ENCODE results near the gene B3GALT4. TPM values are rescaled to one million over a fixed set of nuclear protein-coding genes. Genes with fewer than 3 reads are reported as not detected.

B3GALT4 gene
- total and polyA plus RNA-seq, 2 of the 13 experiments (the other 11 are each of a cell fraction or from before 2014, with no cell fraction given) = 0.04 to 0.27 TPM

GRCh38 chr6:33271468-33272274, 5.3 kb upstream of the B3GALT4 start, which contains the start of the genes RPS18 and VPS52 (continued):
- TF ChIP-seq, protein P1, sequence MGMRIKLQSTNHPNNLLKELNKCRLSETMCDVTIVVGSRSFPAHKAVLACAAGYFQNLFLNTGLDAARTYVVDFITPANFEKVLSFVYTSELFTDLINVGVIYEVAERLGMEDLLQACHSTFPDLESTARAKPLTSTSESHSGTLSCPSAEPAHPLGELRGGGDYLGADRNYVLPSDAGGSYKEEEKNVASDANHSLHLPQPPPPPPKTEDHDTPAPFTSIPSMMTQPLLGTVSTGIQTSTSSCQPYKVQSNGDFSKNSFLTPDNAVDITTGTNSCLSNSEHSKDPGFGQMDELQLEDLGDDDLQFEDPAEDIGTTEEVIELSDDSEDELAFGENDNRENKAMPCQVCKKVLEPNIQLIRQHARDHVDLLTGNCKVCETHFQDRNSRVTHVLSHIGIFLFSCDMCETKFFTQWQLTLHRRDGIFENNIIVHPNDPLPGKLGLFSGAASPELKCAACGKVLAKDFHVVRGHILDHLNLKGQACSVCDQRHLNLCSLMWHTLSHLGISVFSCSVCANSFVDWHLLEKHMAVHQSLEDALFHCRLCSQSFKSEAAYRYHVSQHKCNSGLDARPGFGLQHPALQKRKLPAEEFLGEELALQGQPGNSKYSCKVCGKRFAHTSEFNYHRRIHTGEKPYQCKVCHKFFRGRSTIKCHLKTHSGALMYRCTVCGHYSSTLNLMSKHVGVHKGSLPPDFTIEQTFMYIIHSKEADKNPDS (CRISPR knock-in tag; IDR thresholded peaks at IDR 0.05) = peak; percentile 93; the same call in 1 of the 2 replicates
- TF ChIP-seq ZFP37 (CRISPR knock-in tag; IDR thresholded peaks at IDR 0.05; ENCODE audit: borderline replicate concordance) (peak; percentile 83; the same call in 1 of the 2 replicates), ZNF563 (CRISPR knock-in tag; IDR thresholded peaks at IDR 0.05) (peak; percentile 89), NCOA5 (CRISPR knock-in tag; IDR thresholded peaks at IDR 0.05) (no peak), ZNF691 (CRISPR knock-in tag; IDR thresholded peaks at IDR 0.05; ENCODE audit: borderline replicate concordance, low read depth) (peak; percentile 61; the same call in 1 of the 2 replicates), ZNF451 (CRISPR knock-in tag; IDR thresholded peaks at IDR 0.05) (no peak), KLF16 (CRISPR knock-in tag; IDR thresholded peaks at IDR 0.05) (peak in 1 of 2 experiments; percentile 95; a peak in 2 of 4 replicates), JDP2 (CRISPR knock-in tag; IDR thresholded peaks at IDR 0.05; ENCODE audit: borderline replicate concordance) (no peak), CCDC6 (CRISPR knock-in tag; IDR thresholded peaks at IDR 0.05) (peak; percentile 71), ZMAT5 (CRISPR knock-in tag; IDR thresholded peaks at IDR 0.05; ENCODE audit: borderline replicate concordance, low read depth) (no peak), IRF1 (CRISPR knock-in tag; IDR thresholded peaks at IDR 0.05; ENCODE audit: low read depth) (0 out of 2 replicates have a peak, but pooled peaks have one; percentile 25), SP4 (CRISPR knock-in tag; IDR thresholded peaks at IDR 0.05) (peak; percentile 77; the same call in 1 of the 2 replicates), CHCHD3 (CRISPR knock-in tag; IDR thresholded peaks at IDR 0.05) (no peak), CEBPB (IDR thresholded peaks at IDR 0.05; ENCODE audit: borderline replicate concordance, low read depth, low read length) (no peak), ZNF333 (CRISPR knock-in tag; IDR thresholded peaks at IDR 0.05; ENCODE audit: borderline replicate concordance) (no peak; the same call in 1 of the 2 replicates), CERS6 (CRISPR knock-in tag; IDR thresholded peaks at IDR 0.05) (no peak), ZNF773 (CRISPR knock-in tag; IDR thresholded peaks at IDR 0.05; ENCODE audit: borderline replicate concordance) (peak; percentile 73; the same call in 1 of the 2 replicates), THAP7 (CRISPR knock-in tag; IDR thresholded peaks at IDR 0.05) (peak; percentile 76; the same call in 1 of the 2 replicates), SMYD3 (CRISPR knock-in tag; IDR thresholded peaks at IDR 0.05) (peak; percentile 89), ZNF503 (CRISPR knock-in tag; IDR thresholded peaks at IDR 0.05) (0 out of 2 replicates have a peak, but pooled peaks have one; percentile 24)
